ENCODE measurements around the gene ARPC1A.
"Not testable (repeated sequence)": the region's sequence is repeated elsewhere in the genome, so short reads cannot be mapped to it uniquely, and the experiment has no call there.

- not testable (repeated sequence) for TF ChIP-seq POLR2A (IDR thresholded peaks at IDR 0.05); CTCF (IDR thresholded peaks at IDR 0.05 in 4 of 5, conservative IDR thresholded peaks at IDR 0.05 in 1 of 5)
Measured at GRCh38 chr7:99284165-99284564, 41.5 kb upstream of the ARPC1A start.

All from gastrocnemius medialis (tissue), 4 donors.